Left ventricle myocardium inferior (tissue), 1 donor: ENCODE data around the gene VIPAS39. TPM values are rescaled to one million over a fixed set of nuclear protein-coding genes. Genes with fewer than 3 reads are reported as not detected.

Source experiments
- DNase-seq: peaks from one replicate; pipeline ENCODE4 v3.0.0-alpha.2; 2020
- H3K27ac ChIP-seq: fragments of 200-600 bp; replicated peaks from 2 replicates; pipeline ENCODE4 v1.8.0; 2021
- H3K27me3 ChIP-seq: fragments of 200-600 bp; 2 replicates; pipeline ENCODE4 v1.8.0; 2021; ENCODE audit warnings: low read depth
- H3K36me3 ChIP-seq: fragments of 200-600 bp; 2 replicates; pipeline ENCODE4 v1.8.0; 2021
- H3K4me1 ChIP-seq: fragments of 200-600 bp; 2 replicates; pipeline ENCODE4 v1.8.0; 2021
- H3K4me3 ChIP-seq: fragments of 200-600 bp; 2 replicates; pipeline ENCODE4 v1.8.0; 2021; ENCODE audit warnings: mild to moderate bottlenecking, moderate library complexity
- H3K9me3 ChIP-seq: fragments of 200-600 bp; replicated peaks from 2 replicates; pipeline ENCODE4 v1.8.0; 2021
- CTCF ChIP-seq: fragments of 200-600 bp; IDR thresholded peaks from 2 replicates; pipeline ENCODE4 v1.8.0; 2021; ENCODE audit warnings: antibody characterized with exemption, mild to moderate bottlenecking, borderline replicate concordance
- intact Hi-C: fragments of 100-400 bp; cut with micrococcal nuclease; formaldehyde crosslinking; loops from one replicate; pipeline ENCODE4 v1.11.0; 2022
- total RNA-seq: library from RNA; stranded (reverse); fragmentation: NEBNext Ultra II Directional; extraction: Animal tissue kit (Norgen Biotek cat#: 25700); gene quantifications from one replicate; pipeline ENCODE4 v1.2.1, GENCODE V29; 2021
- donor health status: DM: no; HTN: yes; CAD: no; lungs with severe emphysema.

Gene VIPAS39
- total RNA-seq, 1 donor from 2014 or later, result 14.9 TPM

GRCh38 chr14:77469539-77469938, 12.1 kb upstream of the VIPAS39 start:
- Histone ChIP-seq H3K4me3 (no peak overlapping the region), H3K9me3 (no peaks in the 10 kb centered on the region), H3K36me3 (peaks cover 53% of the 10 kb centered on the region), H3K27ac (no peak overlapping the region), H3K27me3 (no peaks in the 10 kb centered on the region), H3K4me1 (no peaks in the 10 kb centered on the region)
- no peak for DNase-seq
- TF ChIP-seq CTCF, result no peak
- intact Hi-C loops, result no loop called here

DNA sequence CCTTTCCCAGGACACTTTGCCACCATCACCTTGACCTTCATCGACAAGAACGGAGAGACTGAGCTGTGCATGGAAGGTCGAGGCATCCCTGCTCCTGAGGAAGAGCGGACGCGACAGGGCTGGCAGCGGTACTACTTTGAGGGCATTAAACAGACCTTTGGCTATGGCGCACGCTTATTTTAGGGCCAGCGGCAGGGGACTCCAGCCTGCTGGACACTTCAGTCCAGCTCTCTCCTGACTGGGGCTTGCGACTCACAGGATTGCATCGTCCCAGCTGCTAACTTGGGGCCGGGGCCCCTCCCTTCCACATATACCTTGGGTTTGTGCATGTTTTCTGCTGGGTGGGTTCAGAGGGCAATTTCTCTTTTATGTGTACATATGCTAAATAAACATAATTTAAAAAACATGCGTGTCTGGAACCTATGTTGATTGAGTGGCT, 11.7 kb upstream of the VIPAS39 start:
- H3K27me3 ChIP-seq, result no peaks in the 10 kb centered on the region
- no peaks in the 10 kb centered on the region for H3K4me1 ChIP-seq
- peaks cover 57% of the 10 kb centered on the region for H3K36me3 ChIP-seq
- H3K9me3 ChIP-seq, result no peaks in the 10 kb centered on the region
- TF ChIP-seq CTCF, result no peak
- H3K27ac ChIP-seq, result no peak overlapping the region
- intact Hi-C loops, result no loop called here
- no peak for DNase-seq
- no peak overlapping the region for H3K4me3 ChIP-seq

- H3K4me1 ChIP-seq, result no peaks in the 10 kb centered on the region
- no peak for DNase-seq
- no peaks in the 10 kb centered on the region for H3K9me3 ChIP-seq
- no peaks in the 10 kb centered on the region for H3K27me3 ChIP-seq
- intact Hi-C loops, result no loop called here
- H3K27ac ChIP-seq, result no peak overlapping the region
- TF ChIP-seq CTCF, result no peak
- peaks cover 70% of the 10 kb centered on the region for H3K36me3 ChIP-seq
- H3K4me3 ChIP-seq, result no peak overlapping the region
Observed at GRCh38 chr14:77467801-77468200, 10.4 kb upstream of the VIPAS39 start.

DNA sequence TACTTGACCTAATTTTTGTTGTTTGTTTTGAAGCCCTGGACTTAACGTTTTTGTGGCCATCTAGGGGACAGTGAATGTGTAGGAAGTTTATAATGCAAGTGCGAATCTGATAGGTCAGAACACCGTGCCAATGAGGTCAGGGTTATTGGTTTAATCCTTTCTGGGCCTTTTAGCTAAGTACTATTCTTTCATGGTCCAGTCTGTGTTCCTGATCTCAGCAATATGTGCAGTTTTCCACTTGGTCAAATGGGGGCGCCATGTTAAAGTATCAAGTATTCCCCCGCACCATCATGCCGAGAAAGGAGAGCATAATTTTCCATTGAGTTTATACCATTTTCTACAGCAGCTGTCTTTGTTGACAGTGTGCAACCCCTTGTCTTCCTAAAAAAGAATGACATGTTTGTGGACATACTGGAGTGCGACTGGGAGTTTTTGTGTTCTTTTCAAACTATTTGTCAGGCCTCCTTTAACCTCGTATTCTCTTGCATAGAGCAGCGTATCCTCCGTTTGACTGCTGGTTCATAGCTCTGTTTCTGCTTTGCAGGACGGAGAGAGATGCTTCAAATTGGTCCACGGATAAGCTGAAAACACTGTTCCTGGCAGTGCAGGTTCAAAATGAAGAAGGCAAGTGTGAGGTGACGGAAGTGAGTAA, 1.8 kb upstream of the VIPAS39 start:
- intact Hi-C loops, result no loop called here
- peak; percentile 52 for TF ChIP-seq CTCF
- Histone ChIP-seq H3K36me3 (peaks cover 48% of the 10 kb centered on the region), H3K27ac (peak overlapping the region; percentile 97), H3K4me1 (peaks cover 46% of the 10 kb centered on the region), H3K4me3 (peak overlapping the region; percentile 100), H3K9me3 (no peaks in the 10 kb centered on the region), H3K27me3 (no peaks in the 10 kb centered on the region)
- DNase-seq, result no peak

- Histone ChIP-seq H3K4me3 (peak overlapping the region; percentile 100), H3K36me3 (peaks cover 45% of the 10 kb centered on the region), H3K4me1 (peaks cover 46% of the 10 kb centered on the region), H3K27me3 (no peaks in the 10 kb centered on the region), H3K27ac (peak overlapping the region; percentile 97), H3K9me3 (no peaks in the 10 kb centered on the region)
- intact Hi-C loops, result no loop called here
- TF ChIP-seq CTCF, result no peak
- DNase-seq, result no peak
Observed at GRCh38 chr14:77458249-77458950, 999 bp upstream of the VIPAS39 start.
